22Rv1 (cell line): Measurements from ENCODE around the gene HSP90B1.

Source experiments
- ZFX ChIP-seq: fragments of 450-650 bp; IDR thresholded peaks from 2 replicates; pipeline ENCODE4 v1.6.1; 2017; ENCODE audit warnings: antibody characterized with exemption, borderline replicate concordance
- TF ChIP-seq, protein P1 (sequence below): fragments of 450-650 bp; IDR thresholded peaks from 2 replicates; pipeline ENCODE4 v1.5.1; 2017; ENCODE audit warnings: mild to moderate bottlenecking

DNA sequence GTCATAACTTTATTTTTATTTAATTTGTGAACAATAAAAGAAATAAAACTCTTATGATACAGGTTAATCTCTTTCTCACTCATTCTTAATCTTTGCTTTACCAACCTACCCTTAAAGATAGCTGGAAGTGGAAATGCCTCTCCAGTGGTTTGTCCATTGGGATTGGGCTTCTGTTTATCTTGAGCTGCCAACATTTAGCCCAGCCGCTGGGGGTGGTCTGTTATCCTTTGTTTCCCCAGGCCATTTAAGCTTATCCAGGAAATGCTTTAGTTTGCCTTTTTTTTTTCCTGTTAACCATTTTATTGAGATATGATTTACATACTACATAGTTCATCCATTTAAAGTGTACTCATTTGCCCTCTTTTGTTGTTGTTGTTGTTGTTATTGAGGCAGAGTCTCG, 43.7 kb downstream of the HSP90B1 start:
- TF ChIP-seq, protein P1, sequence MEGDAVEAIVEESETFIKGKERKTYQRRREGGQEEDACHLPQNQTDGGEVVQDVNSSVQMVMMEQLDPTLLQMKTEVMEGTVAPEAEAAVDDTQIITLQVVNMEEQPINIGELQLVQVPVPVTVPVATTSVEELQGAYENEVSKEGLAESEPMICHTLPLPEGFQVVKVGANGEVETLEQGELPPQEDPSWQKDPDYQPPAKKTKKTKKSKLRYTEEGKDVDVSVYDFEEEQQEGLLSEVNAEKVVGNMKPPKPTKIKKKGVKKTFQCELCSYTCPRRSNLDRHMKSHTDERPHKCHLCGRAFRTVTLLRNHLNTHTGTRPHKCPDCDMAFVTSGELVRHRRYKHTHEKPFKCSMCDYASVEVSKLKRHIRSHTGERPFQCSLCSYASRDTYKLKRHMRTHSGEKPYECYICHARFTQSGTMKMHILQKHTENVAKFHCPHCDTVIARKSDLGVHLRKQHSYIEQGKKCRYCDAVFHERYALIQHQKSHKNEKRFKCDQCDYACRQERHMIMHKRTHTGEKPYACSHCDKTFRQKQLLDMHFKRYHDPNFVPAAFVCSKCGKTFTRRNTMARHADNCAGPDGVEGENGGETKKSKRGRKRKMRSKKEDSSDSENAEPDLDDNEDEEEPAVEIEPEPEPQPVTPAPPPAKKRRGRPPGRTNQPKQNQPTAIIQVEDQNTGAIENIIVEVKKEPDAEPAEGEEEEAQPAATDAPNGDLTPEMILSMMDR = no peak
- TF ChIP-seq ZFX = no peak
